ENCODE measurements around the gene RFTN1. TPM values are rescaled to one million over a fixed set of nuclear protein-coding genes. Genes with fewer than 3 reads are reported as not detected.
A peak's percentile ranks its signal among the peaks of the same experiment; 100 is the strongest.

The RFTN1 gene
- total and polyA plus RNA-seq, 10 of the 15 experiments (the other 5 are each of a cell fraction or from before 2014, with no cell fraction given), result 20.6 to 213 (median 147) TPM

- TF ChIP-seq, protein P1, sequence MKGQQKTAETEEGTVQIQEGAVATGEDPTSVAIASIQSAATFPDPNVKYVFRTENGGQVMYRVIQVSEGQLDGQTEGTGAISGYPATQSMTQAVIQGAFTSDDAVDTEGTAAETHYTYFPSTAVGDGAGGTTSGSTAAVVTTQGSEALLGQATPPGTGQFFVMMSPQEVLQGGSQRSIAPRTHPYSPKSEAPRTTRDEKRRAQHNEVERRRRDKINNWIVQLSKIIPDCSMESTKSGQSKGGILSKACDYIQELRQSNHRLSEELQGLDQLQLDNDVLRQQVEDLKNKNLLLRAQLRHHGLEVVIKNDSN (IDR thresholded peaks at IDR 0.05; ENCODE audit: borderline replicate concordance, extremely low read length, insufficient read depth, low read depth, low read length), result no peak
- TF ChIP-seq SKIL (IDR thresholded peaks at IDR 0.05; ENCODE audit: low read depth, poor library complexity, severe bottlenecking), result peak; percentile 25
- peak in 1 of 2 experiments; percentile 75; a peak in 1 of 3 replicates for TF ChIP-seq EGR1 (IDR thresholded peaks at IDR 0.05; ENCODE audit: borderline replicate concordance in 1 of 2, low read depth in 2 of 2, low read length in 2 of 2)
- TF ChIP-seq CBFB (IDR thresholded peaks at IDR 0.05; ENCODE audit: low read depth), result 0 out of 2 replicates have a peak, but pooled peaks have one; percentile 39
- TF ChIP-seq RBBP5 (conservative IDR thresholded peaks at IDR 0.05), result no peak
- peak; percentile 82 for TF ChIP-seq RUNX3 (IDR thresholded peaks at IDR 0.05; ENCODE audit: low read length)
- no peak for TF ChIP-seq ZNF24 (IDR thresholded peaks at IDR 0.05)
- peak; percentile 98 for TF ChIP-seq EED (IDR thresholded peaks at IDR 0.05; ENCODE audit: low read depth)
- TF ChIP-seq PAX5 (IDR thresholded peaks at IDR 0.05; ENCODE audit: borderline replicate concordance, low read depth, low read length), result peak; percentile 100
- no peak for TF ChIP-seq ESRRA (IDR thresholded peaks at IDR 0.05; ENCODE audit: low read length)
- peak; percentile 71; the same call in 1 of the 2 replicates for TF ChIP-seq ZBED1 (IDR thresholded peaks at IDR 0.05; ENCODE audit: borderline replicate concordance)
- TF ChIP-seq RELB (IDR thresholded peaks at IDR 0.05; ENCODE audit: low read depth), result peak; percentile 66
- TF ChIP-seq, protein P2, sequence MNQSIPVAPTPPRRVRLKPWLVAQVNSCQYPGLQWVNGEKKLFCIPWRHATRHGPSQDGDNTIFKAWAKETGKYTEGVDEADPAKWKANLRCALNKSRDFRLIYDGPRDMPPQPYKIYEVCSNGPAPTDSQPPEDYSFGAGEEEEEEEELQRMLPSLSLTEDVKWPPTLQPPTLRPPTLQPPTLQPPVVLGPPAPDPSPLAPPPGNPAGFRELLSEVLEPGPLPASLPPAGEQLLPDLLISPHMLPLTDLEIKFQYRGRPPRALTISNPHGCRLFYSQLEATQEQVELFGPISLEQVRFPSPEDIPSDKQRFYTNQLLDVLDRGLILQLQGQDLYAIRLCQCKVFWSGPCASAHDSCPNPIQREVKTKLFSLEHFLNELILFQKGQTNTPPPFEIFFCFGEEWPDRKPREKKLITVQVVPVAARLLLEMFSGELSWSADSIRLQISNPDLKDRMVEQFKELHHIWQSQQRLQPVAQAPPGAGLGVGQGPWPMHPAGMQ (IDR thresholded peaks at IDR 0.05; ENCODE audit: borderline replicate concordance), result no peak
- TF ChIP-seq BHLHE40 (IDR thresholded peaks at IDR 0.05; ENCODE audit: borderline replicate concordance in 1 of 2, low read depth in 2 of 2, low read length in 1 of 2), result peak; percentile 67 to 81
- TF ChIP-seq IKZF1 (conservative IDR thresholded peaks at IDR 0.05), result peak; percentile 95
- 0 out of 2 replicates have a peak, but pooled peaks have one; percentile 52 for TF ChIP-seq BCL11A (IDR thresholded peaks at IDR 0.05; ENCODE audit: low read depth, low read length)
- no peak for TF ChIP-seq TCF12 (IDR thresholded peaks at IDR 0.05; ENCODE audit: low read depth, low read length)
- TF ChIP-seq MEF2A (IDR thresholded peaks at IDR 0.05; ENCODE audit: insufficient read depth, low read depth, low read length), result peak; percentile 55; the same call in 1 of the 2 replicates
- peak; percentile 88 to 89; a peak in 3 of 4 replicates for TF ChIP-seq IKZF2 (IDR thresholded peaks at IDR 0.05)
- peak; percentile 59 for TF ChIP-seq SMARCA5 (IDR thresholded peaks at IDR 0.05)
- no peak for TF ChIP-seq POLR2AphosphoS2 (IDR thresholded peaks at IDR 0.05; ENCODE audit: low read depth, low read length)
Measured at GRCh38 chr3:16374047-16374934, 139.2 kb downstream of the RFTN1 start (continued).
